Neural progenitor cell (in vitro differentiated cells): ENCODE measurements around the gene PAQR4. TPM values are rescaled to one million over a fixed set of nuclear protein-coding genes. Genes with fewer than 3 reads are reported as not detected.

Experiments
- DNase-seq: peaks from one replicate; pipeline ENCODE4 v3.0.0-alpha.2; 2016; ENCODE audit warnings: low spot score
- H2AFZ ChIP-seq: fragments of 200-600 bp; sonication (generic); replicated peaks from 2 replicates; pipeline ENCODE4 v1.6.1; 2016; ENCODE audit warnings: antibody characterized with exemption
- H3F3A ChIP-seq: fragments of 200-600 bp; sonication (generic); 2 replicates; pipeline ENCODE4 v1.6.1; 2016; ENCODE audit warnings: antibody characterized with exemption, low read depth
- H3K27ac ChIP-seq: fragments of 200-600 bp; sonication (generic); 2 replicates; pipeline ENCODE4 v1.5.1; 2016; ENCODE audit warnings: mild to moderate bottlenecking
- H3K27me3 ChIP-seq: fragments of 200-600 bp; sonication (generic); 2 replicates; pipeline ENCODE4 v1.6.1; 2016; ENCODE audit warnings: mild to moderate bottlenecking, moderate library complexity
- H3K36me3 ChIP-seq: fragments of 200-600 bp; sonication (generic); 2 replicates; pipeline ENCODE4 v1.5.1; 2016
- H3K4me1 ChIP-seq: fragments of 200-600 bp; sonication (generic); 2 replicates; pipeline ENCODE4 v1.6.1; 2016; ENCODE audit warnings: mixed run types
- H3K4me2 ChIP-seq: fragments of 200-600 bp; sonication (generic); 2 replicates; pipeline ENCODE4 v1.6.1; 2016
- H3K4me3 ChIP-seq: fragments of 200-600 bp; sonication (generic); 2 replicates; pipeline ENCODE4 v1.5.1; 2016
- H3K79me2 ChIP-seq: fragments of 200-600 bp; sonication (generic); 2 replicates; pipeline ENCODE4 v1.6.1; 2016; ENCODE audit warnings: low read depth
- H3K9ac ChIP-seq: fragments of 200-600 bp; sonication (generic); 2 replicates; pipeline ENCODE4 v1.6.1; 2016
- H3K9me3 ChIP-seq: fragments of 200-600 bp; sonication (generic); 2 replicates; pipeline ENCODE4 v1.5.1; 2016; ENCODE audit warnings: low read depth
- H4K20me1 ChIP-seq: fragments of 200-600 bp; sonication (generic); 2 replicates; pipeline ENCODE4 v1.6.1; 2016; ENCODE audit warnings: low read depth
- H3K27ac Mint-ChIP-seq: 3 replicates; pipeline ENCODE4 v1.8.0; 2021; ENCODE audit warnings: mixed read lengths
- H3K27me3 Mint-ChIP-seq: 2 replicates; pipeline ENCODE4 v1.8.0; 2022; ENCODE audit warnings: low read depth, mild to moderate bottlenecking, inconsistent platforms, moderate library complexity, mixed read lengths; ENCODE audit not compliant: insufficient read depth
- H3K36me3 Mint-ChIP-seq: 3 replicates; pipeline ENCODE4 v1.8.0; 2021; ENCODE audit warnings: mixed read lengths
- H3K4me1 Mint-ChIP-seq: 3 replicates; pipeline ENCODE4 v1.8.0; 2021; ENCODE audit warnings: mixed read lengths
- H3K4me3 Mint-ChIP-seq: 3 replicates; pipeline ENCODE4 v1.8.0; 2021; ENCODE audit warnings: mild to moderate bottlenecking, moderate library complexity, mixed read lengths
- H3K9me3 Mint-ChIP-seq: 3 replicates; pipeline ENCODE4 v1.8.0; 2020; ENCODE audit warnings: mixed read lengths
- EZH2 ChIP-seq: fragments of 200-600 bp; sonication (generic); IDR thresholded peaks from 2 replicates; pipeline ENCODE4 v1.6.1; 2017; ENCODE audit warnings: antibody characterized with exemption, mild to moderate bottlenecking, moderate library complexity
- EZH2phosphoT487 ChIP-seq: fragments of 200-600 bp; sonication (generic); IDR thresholded peaks from 2 replicates; pipeline ENCODE4 v1.6.1; 2017; ENCODE audit warnings: antibody characterized with exemption
- total RNA-seq: library from RNA; depleted of rRNA; stranded (reverse); fragments of >200 nt; gene quantifications from 2 replicates; pipeline ENCODE4 v1.2.3, GENCODE V29; 2015; ENCODE audit warnings: low replicate concordance
- TF ChIP-seq, protein P1 (sequence below): fragments of 200-600 bp; sonication (generic); IDR thresholded peaks from 2 replicates; pipeline ENCODE4 v1.5.1; 2017; ENCODE audit warnings: antibody characterized with exemption, mild to moderate bottlenecking

The PAQR4 gene
- total RNA-seq, 1 donor from 2014 or later: 3.3 TPM

DNA sequence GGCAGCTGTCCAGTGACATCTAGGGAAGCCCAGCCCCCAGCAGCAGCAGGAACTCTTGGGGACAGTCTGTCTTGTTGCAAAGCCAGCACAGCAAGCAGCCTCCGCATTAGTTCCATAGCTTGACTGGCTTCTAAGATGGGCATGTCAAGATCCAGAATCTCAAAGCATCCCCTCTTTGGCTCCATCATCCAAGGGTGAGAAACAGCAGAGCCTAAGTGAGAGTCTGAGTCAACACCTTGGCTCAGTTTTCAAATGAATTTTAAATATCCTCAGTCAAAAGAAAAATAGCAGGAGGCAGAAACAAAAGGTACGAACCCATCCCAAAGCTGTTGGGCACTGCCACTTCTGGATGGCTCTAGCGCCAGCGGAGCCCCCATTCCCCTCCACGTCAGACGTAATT, 45.8 kb downstream of the PAQR4 start:
- Mint-ChIP-seq H3K36me3 (peaks cover 2% of the 10 kb centered on the region), H3K27ac (no peak overlapping the region), H3K9me3 (no peaks in the 10 kb centered on the region), H3K4me3 (no peak overlapping the region), H3K27me3 (peaks cover 33% of the 10 kb centered on the region), H3K4me1 (peaks cover 38% of the 10 kb centered on the region)
- no peak for DNase-seq
- Histone ChIP-seq H3K9me3 (no peaks in the 10 kb centered on the region), H3K79me2 (peaks cover 22% of the 10 kb centered on the region), H3K27ac (no peak overlapping the region), H4K20me1 (peaks cover 41% of the 10 kb centered on the region), H3K9ac (no peak overlapping the region), H3K4me2 (no peak overlapping the region), H3K36me3 (no peaks in the 10 kb centered on the region), H3F3A (peaks cover 44% of the 10 kb centered on the region), H3K27me3 (peaks cover 53% of the 10 kb centered on the region), H3K4me3 (no peak overlapping the region), H3K4me1 (peaks cover 19% of the 10 kb centered on the region), H2AFZ (no peak overlapping the region)
- TF ChIP-seq EZH2 (no peak), EZH2phosphoT487 (no peak)
- TF ChIP-seq, protein P1, sequence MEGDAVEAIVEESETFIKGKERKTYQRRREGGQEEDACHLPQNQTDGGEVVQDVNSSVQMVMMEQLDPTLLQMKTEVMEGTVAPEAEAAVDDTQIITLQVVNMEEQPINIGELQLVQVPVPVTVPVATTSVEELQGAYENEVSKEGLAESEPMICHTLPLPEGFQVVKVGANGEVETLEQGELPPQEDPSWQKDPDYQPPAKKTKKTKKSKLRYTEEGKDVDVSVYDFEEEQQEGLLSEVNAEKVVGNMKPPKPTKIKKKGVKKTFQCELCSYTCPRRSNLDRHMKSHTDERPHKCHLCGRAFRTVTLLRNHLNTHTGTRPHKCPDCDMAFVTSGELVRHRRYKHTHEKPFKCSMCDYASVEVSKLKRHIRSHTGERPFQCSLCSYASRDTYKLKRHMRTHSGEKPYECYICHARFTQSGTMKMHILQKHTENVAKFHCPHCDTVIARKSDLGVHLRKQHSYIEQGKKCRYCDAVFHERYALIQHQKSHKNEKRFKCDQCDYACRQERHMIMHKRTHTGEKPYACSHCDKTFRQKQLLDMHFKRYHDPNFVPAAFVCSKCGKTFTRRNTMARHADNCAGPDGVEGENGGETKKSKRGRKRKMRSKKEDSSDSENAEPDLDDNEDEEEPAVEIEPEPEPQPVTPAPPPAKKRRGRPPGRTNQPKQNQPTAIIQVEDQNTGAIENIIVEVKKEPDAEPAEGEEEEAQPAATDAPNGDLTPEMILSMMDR: no peak

DNA sequence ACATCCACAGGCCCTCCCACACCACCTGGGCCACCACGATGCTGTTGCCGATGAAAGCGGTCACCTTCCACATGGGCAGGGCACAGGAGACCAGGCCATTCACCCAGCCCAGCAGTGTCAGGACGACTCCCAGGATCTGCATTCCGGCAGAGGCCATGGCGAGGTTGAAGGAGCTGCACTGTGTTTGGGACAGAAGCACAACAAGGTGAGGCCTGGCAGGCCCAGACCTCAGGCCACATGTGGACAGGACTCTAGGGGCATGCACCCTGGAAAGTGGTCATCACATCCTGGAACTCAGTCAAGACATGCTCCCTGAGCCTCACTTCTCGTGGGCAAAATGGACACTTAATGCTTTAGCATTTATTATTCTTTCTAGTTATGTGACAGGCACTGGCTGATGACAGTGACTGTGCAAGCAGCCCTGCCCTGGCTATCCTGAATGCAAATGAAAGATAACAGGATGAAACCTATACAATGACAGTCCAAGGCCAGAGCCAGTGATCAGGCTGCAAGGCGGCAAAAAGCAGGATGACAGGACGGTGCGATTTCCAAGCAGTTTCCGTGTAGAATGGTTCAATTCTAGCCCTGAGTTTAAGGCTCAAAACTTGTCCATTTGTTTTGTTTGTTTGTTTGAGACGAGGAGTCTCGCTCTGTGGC, 46.8 kb downstream of the PAQR4 start:
- Histone ChIP-seq H3K9ac (no peak overlapping the region), H3K4me1 (peaks cover 16% of the 10 kb centered on the region), H3K79me2 (peaks cover 22% of the 10 kb centered on the region), H3K4me2 (no peak overlapping the region), H3K9me3 (no peaks in the 10 kb centered on the region), H3F3A (peaks cover 45% of the 10 kb centered on the region), H3K4me3 (no peak overlapping the region), H4K20me1 (peaks cover 48% of the 10 kb centered on the region), H2AFZ (no peak overlapping the region), H3K27ac (no peak overlapping the region), H3K36me3 (no peaks in the 10 kb centered on the region), H3K27me3 (peaks cover 59% of the 10 kb centered on the region)
- Mint-ChIP-seq H3K27me3 (peaks cover 34% of the 10 kb centered on the region), H3K36me3 (peaks cover 2% of the 10 kb centered on the region), H3K9me3 (no peaks in the 10 kb centered on the region), H3K4me3 (peak overlapping the region; percentile 75), H3K27ac (no peak overlapping the region), H3K4me1 (peaks cover 38% of the 10 kb centered on the region)
- TF ChIP-seq, protein P1: no peak
- TF ChIP-seq EZH2phosphoT487: no peak
- no peak for TF ChIP-seq EZH2
- no peak for DNase-seq

DNA sequence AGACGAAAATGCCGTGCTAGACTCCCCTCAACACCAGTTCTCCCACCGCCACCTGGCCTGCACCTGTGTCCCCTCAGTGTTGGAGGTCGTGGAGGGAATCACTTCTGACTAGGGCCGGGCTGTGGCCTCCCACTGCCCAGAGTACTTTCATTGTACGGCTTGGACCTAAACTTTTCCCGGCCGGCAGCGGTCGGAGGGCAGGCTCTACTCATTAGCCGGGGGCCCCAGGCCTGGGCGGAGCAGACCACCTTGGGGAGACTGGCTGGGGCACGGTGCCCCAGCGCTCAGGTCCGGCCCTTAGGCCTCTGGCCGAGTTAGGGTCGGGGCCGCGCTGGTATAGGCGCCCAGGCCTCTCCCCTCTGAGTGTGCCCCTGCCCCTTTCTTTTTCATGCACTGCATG, 48.2 kb downstream of the PAQR4 start:
- Mint-ChIP-seq H3K36me3 (peaks cover 2% of the 10 kb centered on the region), H3K27me3 (peaks cover 34% of the 10 kb centered on the region), H3K27ac (no peak overlapping the region), H3K4me3 (peak overlapping the region; percentile 75), H3K9me3 (no peaks in the 10 kb centered on the region), H3K4me1 (peaks cover 46% of the 10 kb centered on the region)
- Histone ChIP-seq H3K27me3 (peaks cover 47% of the 10 kb centered on the region), H4K20me1 (peaks cover 58% of the 10 kb centered on the region), H2AFZ (no peak overlapping the region), H3K4me3 (peak overlapping the region; percentile 91), H3K9me3 (no peaks in the 10 kb centered on the region), H3K36me3 (no peaks in the 10 kb centered on the region), H3K9ac (peak overlapping the region; percentile 30), H3K4me1 (peaks cover 18% of the 10 kb centered on the region), H3K79me2 (peaks cover 22% of the 10 kb centered on the region), H3K4me2 (peak overlapping the region; percentile 89), H3K27ac (no peak overlapping the region), H3F3A (peaks cover 59% of the 10 kb centered on the region)
- TF ChIP-seq EZH2phosphoT487: no peak
- TF ChIP-seq EZH2: no peak
- TF ChIP-seq, protein P1: no peak
- peak; percentile 58 for DNase-seq
